ENCODE results near the gene PDCD1.
"Not testable (repeated sequence)": the region's sequence is repeated elsewhere in the genome, so short reads cannot be mapped to it uniquely, and the experiment has no call there.

PDCD1 gene

GRCh38 chr2:241858206-241859016 lies at the start of gene PDCD1:
PDCD1 (minus strand) TSS chr2:241858894; CDS start chr2:241858838, 56 bp downstream.
- DNase-seq = peak; percentile 57

GRCh38 chr2:241907831-241908230 lies 49.1 kb upstream of the PDCD1 start:
- not testable (repeated sequence) for DNase-seq

GRCh38 chr2:241906826-241907570 lies 48.3 kb upstream of the PDCD1 start:
- DNase-seq = no peak

DNA sequence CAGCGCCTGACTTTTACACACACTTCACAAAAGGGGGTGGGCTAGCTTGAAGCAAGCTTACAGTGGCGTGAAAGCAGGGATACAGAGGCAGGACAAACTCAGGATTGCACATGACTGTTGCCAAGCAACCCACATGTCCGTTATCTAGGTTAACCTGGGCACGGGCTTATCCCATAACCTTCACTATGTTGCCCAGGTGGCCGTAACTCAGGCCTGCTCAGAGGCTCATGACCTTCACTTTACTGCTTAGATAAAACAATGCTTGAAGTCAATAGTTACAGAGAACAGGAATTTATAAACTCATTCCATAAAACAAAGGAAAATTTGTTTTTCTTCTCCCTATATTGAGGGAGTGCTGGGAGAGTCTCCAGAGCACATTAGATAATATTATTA lies 47.7 kb upstream of the PDCD1 start:
- DNase-seq = not testable (repeated sequence)

DNA sequence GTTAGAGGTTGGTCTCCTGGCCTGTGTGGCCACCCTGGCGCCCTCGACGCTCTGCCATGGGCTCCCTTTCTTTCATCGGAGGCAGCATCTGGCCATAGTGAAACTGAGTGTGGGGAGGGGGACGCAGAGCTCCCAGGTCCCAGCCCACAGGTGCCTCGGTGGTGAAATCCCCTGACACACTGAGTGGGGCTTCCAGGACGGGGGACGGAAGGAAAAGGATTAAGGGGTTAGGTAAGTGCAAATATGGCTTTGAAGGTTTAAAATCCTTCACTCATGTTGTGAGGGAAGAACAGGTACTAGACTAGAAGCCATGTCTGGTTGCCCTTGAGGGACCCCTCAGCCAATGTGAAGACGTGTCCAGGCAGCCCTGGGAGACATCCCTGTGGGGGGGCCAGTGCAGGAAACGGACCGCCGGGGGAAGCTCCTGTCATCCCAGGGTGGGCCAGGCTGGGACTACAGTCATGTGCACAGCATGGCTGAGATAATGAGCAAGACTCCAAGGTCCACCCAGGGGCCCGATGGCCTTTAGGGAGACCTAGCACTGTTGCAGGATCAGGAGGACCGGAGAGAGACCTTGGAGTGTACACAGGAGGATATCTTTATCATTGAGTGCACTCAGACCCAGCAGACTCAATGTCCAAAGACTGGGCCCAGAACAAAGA lies 47.2 kb upstream of the PDCD1 start:
- no peak for DNase-seq

DNA sequence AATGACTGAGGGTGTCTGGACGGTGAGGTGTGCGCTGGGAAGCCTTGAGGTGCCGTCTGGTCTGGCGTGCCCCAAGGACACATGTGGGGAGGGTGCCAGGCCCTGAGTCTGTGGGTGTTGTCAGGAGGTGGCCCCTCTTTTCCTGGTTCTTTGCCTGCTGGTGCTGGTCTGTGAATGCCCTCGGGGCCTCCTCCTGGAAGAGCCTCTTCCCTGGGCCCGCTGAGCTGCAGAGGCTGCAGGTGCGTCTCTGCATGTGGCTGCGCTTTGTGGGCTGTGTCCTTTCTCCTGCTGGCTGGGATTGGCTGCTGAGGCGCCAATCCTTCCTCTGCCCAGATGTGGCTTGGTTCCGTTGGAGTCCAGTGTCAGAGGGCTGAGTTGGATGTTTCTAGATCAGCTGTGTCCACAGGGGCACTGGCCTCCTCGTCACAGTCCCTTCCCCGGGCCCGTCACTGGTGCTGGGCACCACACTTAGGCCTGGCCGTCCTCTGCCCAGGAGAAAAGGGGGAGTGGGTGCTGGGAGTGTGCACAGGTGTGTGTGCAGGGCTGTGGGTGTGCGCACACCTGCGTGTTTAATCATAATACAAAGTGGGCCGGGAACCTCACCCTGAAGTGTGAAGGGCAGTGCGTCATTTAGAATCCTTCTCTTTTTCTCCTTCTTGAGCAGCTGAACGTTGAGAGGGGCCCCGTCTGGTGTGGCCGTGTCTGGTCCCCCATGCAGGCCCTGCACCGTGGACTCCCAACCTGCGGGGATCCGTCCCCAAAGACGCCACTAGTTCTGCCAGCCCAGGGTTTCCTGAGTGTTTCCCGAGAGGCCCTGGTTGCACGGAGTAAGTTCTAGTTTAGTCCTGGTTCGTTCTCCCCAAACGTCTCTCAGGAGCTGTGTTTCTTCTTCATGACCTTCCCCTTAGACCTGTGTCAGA lies 46.4 kb upstream of the PDCD1 start:
- no peak for DNase-seq

GRCh38 chr2:241904011-241904718 lies 45.5 kb upstream of the PDCD1 start:
- no peak for DNase-seq

DNA sequence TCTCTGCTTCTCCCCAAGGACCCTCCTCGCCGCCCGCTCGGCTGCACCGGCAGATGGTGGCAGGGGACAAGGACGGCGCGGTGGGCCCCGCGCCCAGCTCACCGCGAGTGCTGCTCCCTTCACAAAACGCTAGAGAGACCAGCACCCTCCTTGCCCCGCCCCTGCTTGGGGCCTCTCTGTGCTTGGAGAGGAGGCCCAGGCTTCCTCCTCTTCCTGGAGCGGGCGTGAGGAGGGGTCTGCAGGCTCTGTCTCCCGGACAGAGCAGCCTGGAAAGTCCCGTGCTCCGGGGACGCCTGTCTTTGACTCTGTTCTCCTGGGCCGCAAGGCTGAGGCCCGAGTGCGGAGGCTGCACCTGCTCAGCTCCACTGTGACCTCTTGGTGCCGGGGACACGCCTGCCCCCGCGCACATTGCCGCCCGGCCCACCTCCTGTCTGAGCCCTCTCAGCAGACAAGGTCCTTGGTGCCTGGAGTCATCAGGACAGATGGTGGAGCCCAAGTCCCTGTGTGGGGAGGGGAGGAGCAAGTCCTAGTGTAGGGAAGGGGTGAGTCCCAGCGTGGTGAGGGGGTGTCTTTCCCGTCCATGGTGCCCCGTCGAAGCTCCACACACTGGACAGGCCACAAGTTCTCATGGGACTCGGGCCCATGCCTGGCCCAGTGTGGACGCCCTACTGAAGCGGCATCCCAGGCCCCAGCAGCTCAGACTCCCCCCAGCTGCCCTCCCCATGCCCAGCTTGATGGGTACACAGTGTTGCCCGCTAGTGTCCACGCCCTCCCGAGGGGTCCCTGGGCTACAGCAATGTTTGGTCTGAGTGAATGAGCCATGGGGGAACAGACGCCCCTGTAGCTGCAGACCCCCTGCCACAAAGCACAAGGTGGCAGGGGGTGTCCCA lies 44.7 kb upstream of the PDCD1 start:
- no peak for DNase-seq

- no peak for DNase-seq
Measured at GRCh38 chr2:241902357-241902991, 43.8 kb upstream of the PDCD1 start.

- DNase-seq = no peak
Measured at GRCh38 chr2:241901500-241902351, 43.0 kb upstream of the PDCD1 start.

GRCh38 chr2:241901018-241901380 lies 42.3 kb upstream of the PDCD1 start:
- no peak for DNase-seq

GRCh38 chr2:241900251-241901017 lies 41.7 kb upstream of the PDCD1 start:
- no peak for DNase-seq

DNA sequence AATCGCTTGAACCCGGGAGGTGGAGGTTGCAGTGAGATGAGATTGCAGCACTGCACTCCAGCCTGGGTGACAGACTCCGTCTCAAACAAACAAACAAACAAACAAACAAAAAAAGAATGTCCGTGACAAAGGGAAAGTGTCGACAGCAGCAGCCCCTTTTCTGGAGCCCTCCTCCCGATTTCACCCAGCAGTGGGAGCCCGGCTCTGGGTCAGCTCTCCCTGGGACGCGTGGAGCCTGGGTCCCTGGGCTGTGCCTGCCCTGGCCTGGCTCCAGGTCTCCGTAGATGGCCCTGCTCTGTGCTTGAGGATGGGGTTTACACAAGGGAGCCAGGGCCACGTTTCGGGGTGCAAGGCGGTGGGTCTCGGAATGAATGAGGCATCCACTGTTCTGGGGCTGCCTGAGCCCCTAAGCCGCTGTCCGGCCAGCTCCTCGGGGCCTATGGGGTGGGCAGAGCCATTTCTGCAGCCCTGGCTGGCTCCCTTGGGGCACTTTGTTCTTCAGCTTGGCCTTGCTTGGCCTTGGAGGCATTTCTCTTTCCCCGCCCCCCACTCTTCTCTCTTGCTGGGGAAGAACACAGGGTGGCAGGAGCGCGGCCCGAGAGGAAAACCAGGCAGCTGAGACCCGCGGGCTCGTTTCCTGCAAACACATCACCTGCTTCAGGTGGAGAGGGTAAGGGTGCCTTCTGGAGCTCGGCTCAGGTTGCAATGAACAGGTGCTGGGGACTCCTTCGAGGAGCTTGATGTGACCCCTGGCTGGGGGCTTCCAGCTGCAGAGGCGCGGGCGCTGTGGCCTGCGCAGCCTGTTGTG lies 40.0 kb upstream of the PDCD1 start:
- DNase-seq = no peak

GRCh38 chr2:241897231-241897916 lies 38.7 kb upstream of the PDCD1 start:
- no peak for DNase-seq

GRCh38 chr2:241896746-241897201 lies 38.1 kb upstream of the PDCD1 start:
- DNase-seq = no peak

- DNase-seq = no peak
Measured at GRCh38 chr2:241895712-241896641, 37.3 kb upstream of the PDCD1 start.
